HG02943 (cell line): ENCODE measurements around the gene PI4KA.
"Not testable (repeated sequence)": the region's sequence is repeated elsewhere in the genome, so short reads cannot be mapped to it uniquely, and the experiment has no call there.

Source experiments
- ATAC-seq: cut with Tn5 transposase; IDR thresholded peaks from one replicate; pipeline ENCODE4 v1.9.1; 2021; ENCODE audit warnings: mild to moderate bottlenecking, low read depth, moderate library complexity; ENCODE audit not compliant: unreplicated experiment

Gene PI4KA

DNA sequence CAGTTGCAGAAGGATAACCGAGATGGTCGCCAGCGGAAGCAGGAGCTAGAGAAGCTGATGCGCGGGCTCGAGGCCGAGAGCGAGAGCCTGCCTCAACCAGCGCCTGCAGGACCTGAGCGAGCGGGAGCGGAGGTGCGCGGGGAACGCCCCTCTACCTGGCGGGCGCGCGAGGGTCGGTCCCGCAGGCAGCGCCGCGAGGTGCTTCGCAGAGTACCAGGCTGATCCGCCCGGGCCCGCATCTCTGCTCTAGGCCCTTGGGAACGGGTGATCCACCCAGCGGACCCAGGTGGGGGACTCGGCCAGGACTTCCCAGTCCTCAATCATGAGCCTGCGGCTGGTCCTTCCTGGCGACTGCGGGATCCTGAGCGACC, 156.5 kb downstream of the PI4KA start:
- ATAC-seq, result peak; percentile 5

DNA sequence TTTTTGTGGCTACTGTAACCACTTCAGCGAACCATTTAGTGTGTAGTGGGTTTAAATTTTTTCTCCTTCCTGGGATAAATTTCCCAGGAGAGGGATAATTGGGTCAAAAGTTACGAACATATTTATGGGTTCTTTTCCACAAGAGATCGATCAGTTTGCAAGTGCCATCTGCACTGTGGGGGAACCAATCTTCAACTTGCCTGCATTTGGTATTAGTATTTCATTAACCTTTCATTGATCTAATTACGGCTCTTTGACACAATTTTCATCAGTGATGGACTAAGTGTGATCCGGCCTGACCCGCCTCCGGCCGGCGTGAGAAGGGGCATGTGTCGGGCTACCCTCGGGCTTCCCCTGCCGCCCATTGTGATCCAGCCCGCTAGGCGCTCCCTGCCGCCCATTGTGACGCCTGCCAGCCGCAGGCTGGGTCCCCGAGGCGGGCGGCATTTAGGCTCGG, 156.9 kb downstream of the PI4KA start:
- peak; percentile 5 for ATAC-seq

DNA sequence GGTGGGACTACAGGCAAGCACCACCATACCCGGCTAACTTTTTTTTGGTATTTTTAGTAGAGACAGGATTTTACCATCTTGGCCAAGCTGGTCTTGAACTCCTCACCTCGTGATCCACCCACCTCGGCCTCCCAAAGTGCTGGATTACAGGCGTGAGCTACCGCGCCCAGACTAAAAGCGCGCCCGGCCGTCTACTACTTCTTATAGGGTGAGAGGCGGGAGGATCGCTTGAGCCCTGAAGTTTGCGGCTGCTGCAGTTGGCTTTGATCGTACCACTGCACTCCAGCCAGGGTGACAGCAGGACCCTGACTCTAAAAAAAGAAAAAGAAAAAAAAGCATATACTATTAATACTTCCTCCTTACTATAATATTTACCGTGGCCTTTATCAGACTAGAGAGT, 158.3 kb downstream of the PI4KA start:
- ATAC-seq, result not testable (repeated sequence)

DNA sequence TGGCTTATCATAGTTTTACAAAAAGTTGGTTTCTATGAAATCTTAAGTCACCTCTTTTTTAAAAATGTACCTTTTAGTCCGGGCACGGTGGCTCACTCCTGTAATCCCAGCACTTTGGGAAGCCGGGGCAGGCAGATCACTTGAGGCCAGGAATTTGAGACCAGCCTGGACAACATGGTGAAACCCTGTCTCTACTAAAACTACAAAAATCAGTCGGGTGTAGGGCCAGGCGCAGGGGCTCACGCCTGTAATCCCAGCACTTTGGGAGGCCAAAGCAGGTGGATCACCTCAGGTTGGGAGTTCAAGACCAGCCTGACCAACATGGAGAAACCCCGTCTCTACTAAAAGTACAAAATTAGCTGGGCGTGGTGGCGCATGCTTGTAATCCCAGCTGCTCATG, 158.8 kb downstream of the PI4KA start:
- ATAC-seq, result not testable (repeated sequence)

DNA sequence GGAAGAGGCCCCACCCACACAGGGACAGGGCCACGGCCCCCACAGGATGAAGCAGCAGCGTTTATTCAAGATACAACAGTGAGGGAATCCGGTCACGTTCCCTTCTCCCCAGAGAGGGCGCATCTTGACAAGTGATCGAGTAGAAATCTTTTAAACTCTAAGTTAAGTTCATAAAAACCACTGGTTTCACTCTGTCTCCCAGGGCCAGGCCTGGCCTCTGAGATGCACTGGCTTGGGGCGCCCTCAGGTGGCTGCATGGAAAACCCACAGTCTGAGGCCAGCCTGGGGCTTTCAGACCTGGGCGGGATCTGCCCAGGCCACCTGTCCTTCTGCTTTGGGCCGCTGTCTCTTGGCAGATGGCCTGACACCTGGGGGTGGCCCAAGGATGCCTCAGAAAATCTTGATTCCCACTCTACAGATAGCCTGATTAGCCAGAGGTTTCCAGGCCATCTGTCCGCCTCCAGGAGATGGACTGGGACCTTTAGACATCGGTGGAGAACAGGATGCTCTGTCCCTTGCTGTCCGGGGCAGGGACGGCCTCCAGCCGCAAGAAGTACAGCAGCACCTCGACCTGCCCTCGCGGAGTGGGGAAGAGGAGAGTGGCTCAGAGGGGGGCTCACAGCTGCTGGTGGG, 161.0 kb downstream of the PI4KA start:
- not testable (repeated sequence) for ATAC-seq

DNA sequence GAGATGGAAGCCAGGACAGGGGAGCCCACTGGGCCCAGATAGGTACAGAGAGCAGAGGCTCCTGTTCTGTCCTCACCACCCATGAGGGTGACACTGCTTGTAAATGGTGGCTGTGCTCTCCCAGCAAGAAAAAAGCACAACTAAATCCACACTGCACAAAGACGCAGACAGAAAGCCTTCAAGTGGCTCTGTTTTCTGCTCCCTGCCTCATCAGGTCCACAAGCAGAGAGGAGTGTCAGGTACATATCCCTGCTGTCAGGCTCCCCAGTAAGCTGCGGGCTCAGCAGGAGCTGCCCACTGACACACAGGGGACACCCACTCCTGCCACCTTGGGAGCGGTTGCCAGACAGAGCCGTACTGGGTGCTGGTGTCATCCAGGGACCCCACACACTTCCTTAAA, 162.6 kb downstream of the PI4KA start:
- ATAC-seq, result not testable (repeated sequence)

DNA sequence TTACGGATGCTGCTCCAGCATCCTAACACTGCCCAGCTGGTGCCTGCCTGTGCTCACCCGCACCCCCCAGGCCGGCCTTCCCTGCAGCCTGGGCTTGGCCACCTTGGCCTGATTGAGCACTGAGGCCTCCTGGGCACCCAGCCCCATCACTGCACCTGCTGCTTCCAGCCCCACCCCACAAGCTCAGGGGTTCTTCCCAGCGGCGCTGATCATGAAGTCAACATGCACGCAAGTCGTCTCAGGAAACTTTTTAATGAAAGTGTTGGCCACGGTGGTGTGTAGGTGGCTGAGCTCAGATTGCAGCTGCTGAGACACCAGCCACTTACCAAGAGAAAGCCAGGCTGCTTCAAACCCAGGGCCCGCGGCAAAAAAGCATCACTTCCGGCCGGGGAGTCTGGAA, 163.4 kb downstream of the PI4KA start:
- not testable (repeated sequence) for ATAC-seq

DNA sequence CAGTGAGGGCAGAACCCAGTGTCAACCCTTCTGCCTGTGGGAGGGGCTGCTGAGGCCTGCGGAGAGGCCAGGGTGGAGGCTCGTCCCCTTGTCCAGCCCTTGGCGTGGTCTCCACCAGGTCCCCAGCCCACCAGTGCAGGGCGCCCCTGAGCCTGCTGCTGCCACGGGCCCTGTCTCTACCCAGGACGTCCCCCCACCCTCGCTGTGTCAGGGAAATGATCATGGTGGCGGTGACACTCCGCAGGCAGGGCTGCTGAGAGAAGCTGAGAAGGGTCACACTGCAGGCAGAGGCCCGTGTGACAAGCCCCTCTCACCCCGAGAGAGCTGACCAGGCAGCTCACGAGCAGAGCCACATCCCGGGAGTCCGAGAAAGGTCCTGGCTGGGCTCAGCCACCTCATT, 164.4 kb downstream of the PI4KA start:
- not testable (repeated sequence) for ATAC-seq

DNA sequence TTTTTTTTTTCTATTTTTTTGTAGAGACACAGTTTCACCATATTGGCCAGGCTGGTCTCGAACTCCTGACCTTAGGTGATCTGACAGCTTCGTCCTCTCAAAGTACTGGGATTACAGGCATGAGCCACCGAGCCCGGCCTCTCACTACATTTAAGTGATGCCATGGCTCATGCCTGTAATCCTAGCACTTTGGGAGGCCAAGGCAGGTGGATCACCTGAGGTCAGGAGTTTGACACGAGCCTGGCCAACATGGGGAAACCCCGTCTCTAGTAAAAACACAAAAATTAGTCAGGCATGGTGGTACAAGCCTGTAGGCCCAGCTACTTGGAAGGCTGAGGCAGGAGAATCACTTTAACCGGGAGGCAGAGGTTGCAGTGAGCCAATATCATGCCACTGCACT, 165.7 kb downstream of the PI4KA start:
- not testable (repeated sequence) for ATAC-seq

DNA sequence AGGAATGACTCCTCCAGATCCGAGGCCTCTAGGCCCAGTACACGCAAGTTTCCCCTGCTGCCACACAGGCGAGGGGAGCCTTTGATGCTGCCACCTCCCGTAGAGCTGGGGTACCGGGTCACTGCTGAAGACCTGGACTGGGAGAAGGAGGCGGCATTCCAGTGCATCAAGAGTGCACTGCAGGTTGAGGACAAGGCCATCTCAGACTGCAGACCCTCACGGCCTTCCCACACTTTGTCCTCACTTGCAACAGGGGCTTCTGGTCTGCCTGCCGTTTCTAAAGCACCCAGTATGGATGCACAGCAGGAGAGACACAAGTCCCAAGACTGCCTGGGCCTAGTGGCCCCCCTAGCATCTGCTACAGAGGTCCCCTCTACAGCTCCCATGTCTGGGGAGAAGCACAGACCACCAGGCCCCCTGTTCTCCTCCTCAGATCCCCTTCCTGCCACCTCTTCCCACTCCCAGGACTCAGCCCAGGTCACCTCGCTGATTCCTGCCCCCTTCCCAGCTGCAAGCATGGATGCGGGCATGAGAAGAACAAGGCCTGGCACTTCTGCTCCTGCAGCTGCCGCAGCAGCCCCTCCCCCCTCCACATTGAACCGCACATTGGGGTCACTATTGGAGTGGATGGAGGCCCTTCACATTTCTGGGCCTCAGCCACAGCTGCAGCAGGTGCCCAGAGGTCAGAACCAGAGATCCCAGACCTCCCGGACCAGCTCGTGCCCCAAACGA, 167.9 kb downstream of the PI4KA start:
- not testable (repeated sequence) for ATAC-seq

DNA sequence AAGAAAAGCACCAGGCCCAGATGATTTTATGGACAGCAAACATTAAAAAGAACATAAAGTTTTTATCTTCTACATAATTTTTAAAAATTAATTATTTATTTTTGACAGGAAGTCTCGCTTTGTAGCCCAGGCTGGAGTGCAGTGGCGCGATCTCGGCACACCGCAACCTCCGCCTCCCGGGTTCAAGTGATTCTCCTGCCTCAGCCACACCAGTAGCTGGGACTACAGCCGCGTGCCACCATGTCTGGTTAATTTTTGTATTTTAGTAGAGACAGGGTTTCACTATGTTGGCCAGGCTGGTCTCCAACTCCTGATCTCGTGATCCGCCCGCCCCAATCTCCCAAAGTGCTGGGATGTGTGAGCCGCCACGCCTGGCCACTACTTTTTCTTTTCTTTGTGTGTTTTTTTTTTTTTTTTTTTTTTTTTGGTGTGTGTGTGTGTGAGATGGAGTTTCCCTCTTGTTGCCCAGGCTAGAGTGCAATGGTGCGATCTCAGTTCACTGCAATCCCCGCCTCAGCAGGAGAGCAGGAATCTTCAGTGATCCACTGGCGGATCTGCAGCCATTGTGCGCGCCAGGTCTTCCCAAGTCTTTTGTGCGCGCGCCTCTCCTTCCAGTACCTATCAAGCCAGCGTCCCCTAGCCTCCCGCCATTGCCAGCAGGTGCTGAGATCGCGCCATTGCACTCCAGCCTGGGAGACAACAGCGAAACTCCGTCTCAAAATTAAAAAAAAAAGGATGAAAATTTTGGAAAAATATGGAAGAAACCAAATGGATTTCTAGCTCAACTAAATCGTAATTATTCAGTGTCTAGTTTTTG, 171.0 kb downstream of the PI4KA start:
- ATAC-seq, result not testable (repeated sequence)

DNA sequence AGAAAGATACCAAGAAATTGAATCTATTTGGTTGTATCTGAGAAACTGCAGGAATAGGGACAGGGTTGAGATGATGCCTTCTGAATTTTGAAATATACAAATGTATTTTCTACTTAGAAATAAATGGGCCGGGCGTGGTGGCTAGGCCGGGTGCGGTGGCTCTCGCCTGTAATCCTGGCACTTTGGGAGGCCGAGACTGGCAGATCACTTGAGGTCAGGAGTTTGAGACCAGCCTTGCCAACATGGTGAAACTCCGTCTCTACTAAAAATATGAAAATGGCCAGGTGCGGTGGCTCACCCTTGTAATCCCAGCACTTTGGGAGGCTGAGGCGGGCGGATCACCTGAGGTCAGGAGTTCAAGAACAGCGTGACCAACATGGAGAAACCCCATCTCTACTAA, 172.8 kb downstream of the PI4KA start:
- not testable (repeated sequence) for ATAC-seq

DNA sequence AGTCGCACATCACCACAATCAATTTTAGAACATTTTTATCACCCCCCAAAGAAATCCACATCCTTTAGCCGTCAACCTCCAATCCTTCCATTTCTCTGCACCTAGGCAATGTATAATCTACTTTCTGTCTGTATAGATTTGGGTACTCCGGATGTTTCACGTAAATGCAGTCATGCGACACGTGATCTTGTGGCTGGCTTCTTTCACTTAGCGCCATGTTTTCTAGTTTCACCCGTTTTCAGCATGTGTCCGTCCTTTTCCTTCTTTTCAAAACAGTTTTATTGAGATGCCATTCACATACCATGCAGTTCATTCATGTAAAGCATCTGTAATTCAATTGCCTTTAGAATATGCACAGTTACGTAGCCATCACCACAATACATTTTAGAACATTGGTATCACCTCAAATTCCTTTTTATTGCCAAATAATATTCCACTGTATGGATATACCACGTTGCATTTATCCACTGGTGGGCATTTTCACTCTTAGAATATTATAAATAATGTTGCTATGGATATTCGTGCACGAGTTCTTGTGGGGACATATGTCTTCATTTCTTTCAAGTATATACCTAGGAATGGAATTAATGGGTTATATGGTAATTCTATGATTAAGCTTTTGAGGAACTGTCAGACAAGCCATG, 179.7 kb downstream of the PI4KA start:
- not testable (repeated sequence) for ATAC-seq

DNA sequence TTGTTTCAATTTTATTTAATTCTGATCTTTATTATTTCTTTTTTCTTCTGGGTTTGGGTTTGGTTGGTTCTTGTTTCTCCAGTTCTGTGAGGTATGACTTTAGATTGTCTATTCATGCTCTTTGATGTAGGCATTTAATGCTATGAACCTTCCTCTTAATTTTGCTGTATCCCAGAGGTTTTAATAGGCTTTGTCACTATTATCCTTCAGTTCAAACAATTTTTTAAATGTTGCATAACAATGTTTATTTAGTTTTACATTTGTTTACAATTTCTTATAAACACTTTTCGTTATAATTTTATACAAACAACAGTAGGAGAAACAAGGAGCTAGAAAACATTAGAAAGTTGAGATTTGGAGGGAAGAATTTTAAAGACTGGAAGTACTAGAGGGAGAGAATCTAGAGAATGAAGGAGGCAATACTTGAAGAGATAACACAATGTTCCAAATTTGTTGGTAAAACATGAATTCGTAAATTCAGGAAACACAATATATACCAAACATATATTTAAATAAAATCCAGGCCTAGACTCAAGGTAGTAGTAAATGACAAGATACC, 180.8 kb downstream of the PI4KA start:
- no peak for ATAC-seq

DNA sequence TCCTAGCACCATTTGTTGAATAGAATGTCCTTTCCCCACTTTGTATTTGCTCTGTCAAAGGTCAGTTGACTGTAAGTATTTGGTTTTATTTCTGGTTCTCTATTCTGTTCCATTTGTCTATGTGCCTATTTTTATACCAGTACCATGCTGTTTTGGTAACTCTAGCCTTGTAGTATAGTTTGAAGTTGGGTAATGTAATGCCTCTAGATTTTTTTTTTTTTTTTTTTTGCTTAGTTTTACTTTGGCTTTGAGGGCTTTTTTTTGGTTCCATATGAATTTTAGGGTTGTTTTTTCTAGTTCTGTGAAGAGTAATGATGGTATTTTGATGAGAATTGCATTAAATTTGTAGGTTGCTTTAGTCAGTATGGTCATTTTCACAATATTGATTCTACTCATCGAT, 183.0 kb downstream of the PI4KA start:
- not testable (repeated sequence) for ATAC-seq

DNA sequence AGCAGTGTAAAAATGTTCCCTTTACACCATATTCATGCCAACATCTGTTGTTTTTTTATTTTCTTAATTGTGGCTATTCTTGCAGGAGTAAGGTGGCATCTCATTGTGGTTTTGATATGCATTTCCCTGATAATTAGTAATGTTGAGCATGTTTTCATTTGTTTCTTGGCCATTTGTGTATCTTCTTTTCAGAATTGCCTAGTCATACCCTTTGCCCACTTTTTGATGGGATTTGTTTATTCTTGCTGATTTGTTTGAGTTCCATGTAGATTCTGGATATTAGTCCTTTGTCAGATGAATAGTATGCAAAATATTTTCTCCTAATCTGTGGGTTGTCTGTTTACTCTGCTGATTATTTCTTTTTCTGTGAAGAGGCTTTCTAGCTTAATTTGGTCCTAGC, 183.6 kb downstream of the PI4KA start:
- ATAC-seq, result no peak

DNA sequence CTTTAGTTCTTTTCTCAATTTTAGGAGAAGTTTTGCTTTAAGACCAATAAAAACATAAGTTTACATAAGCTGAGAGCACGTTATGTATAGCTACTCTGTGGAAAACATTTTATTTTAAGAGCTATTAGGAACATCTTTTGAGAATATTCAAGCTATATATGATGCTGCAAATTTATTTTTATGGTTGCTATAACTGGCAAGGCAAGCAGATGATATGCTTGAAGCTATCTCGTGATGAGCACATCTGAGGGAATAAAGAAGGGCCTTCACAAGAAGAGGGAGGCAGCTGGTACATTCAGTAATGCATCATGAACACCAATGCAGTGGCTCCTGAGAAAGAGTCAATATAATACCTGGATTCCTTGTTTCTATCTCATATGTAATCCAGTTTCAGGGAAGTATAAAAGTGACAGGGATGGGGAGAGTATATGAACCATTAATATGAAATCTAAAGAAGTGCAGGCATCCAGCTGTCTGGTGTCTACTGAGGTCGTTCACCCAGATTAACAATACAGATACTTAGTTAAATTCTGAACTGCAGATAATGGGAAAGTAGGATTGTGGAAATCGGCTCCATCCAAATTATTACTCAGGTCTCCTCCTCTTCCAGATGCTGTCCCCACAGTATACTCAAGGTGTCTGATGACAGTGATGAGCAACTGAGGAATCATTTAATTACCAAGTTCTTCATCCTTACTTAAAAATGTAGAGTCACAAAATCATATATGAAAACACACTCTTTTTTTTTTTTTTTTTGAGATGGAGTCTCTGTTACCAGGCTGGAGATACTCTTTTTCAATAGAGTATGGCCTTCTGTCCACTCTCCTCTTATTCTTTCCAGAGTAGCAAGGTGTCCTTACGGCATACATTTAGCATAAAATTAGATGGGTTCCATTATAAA, 185.1 kb downstream of the PI4KA start:
- no peak for ATAC-seq

DNA sequence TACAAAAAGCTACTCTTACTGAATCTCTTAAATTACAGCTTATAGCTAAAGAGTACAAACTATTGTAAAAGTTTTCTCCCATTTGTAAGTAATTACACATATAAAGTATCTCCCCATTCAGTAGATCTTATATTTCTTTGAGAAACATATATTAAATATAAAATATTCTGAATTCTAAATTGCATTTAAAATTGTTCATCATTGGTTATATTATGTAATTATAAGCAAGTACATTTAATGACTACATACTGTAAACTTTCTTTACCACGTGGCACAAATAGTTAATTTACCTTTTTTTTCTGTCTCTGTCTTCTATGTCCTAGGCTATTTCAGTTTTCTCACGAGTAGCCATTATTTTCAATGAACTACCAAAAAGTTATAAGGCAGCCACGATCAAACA, 185.9 kb downstream of the PI4KA start:
- no peak for ATAC-seq

DNA sequence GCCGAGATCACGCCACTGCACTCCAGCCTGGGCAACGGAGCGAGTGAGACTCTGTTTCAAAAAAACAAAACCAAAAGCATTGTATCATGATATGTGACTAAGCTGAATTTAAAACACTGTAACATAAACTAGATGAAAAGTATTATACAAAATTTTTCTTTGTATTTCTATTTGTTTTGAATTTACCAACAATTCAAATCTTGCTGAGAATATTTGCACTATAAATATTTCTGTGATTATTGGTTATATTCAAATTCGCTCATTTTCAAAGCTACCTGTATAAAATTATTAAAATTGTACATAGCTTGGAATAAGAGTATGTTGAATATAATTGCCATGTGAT, 186.6 kb downstream of the PI4KA start:
- no peak for ATAC-seq
